H1 (cell line): ENCODE results near the gene C19orf18. TPM values are rescaled to one million over a fixed set of nuclear protein-coding genes. Genes with fewer than 3 reads are reported as not detected.

Source experiments
- CEBPB ChIP-seq: IDR thresholded peaks from 2 replicates; pipeline ENCODE4 v1.6.1; 2012; ENCODE audit warnings: low read depth, low read length
- EP300 ChIP-seq, 2 experiments: IDR thresholded peaks; 1 replicate in 1 of 2; 2 replicates in 1 of 2; pipeline ENCODE4 v1.6.1; 2011 to 2012; ENCODE audit warnings: low read depth in 2 of 2, low read length in 2 of 2, mild to moderate bottlenecking in 2 of 2, borderline replicate concordance in 1 of 2, inconsistent platforms in 1 of 2, moderate library complexity in 1 of 2
- MAX ChIP-seq: IDR thresholded peaks from 2 replicates; pipeline ENCODE4 v1.6.1; 2012; ENCODE audit warnings: inconsistent platforms
- RAD21 ChIP-seq, 2 experiments: IDR thresholded peaks in 1 of 2; conservative IDR thresholded peaks in 1 of 2; 2 replicates each; pipeline ENCODE4 v1.6.1; 2011; ENCODE audit warnings: low read depth in 2 of 2, low read length in 2 of 2, improper control_type of control experiment in 1 of 2, inconsistent platforms in 1 of 2, mild to moderate bottlenecking in 1 of 2, moderate library complexity in 1 of 2
- polyA plus RNA-seq, 7 experiments: library from polyadenylated mRNA; depleted of rRNA in 3 of 7; stranded (reverse) in 5 of 7; unstranded in 2 of 7; fragments of >200 nt in 5 of 7; fragments of 200-250 nt in 2 of 7; gene quantifications; 1 replicate in 5 of 7; 2 replicates in 1 of 7; 4 replicates in 1 of 7; pipeline versions ENCODE4 v1.2.1 to v1.2.3, GENCODE V29; 2011 to 2013; ENCODE audit warnings: missing spikeins in 2 of 7, mixed read lengths in 2 of 7
- total RNA-seq: library from RNA; stranded (reverse); fragmentation: NEBNext Ultra II Directional; extraction: Animal tissue kit (Norgen Biotek cat#: 25700); gene quantifications from 2 replicates; pipeline ENCODE4 v1.2.1, GENCODE V29; 2021
- TF ChIP-seq, protein P1 (sequence below): IDR thresholded peaks from 2 replicates; pipeline ENCODE4 v1.6.1; 2011; ENCODE audit warnings: low read depth, mild to moderate bottlenecking, low read length; ENCODE audit not compliant: insufficient read depth

The C19orf18 gene
- total and polyA plus RNA-seq, 2 of the 8 experiments (the other 6 are each of a cell fraction or from before 2014, with no cell fraction given) = 0.12 to 0.99 TPM

- TF ChIP-seq MAX = peak; percentile 84
- no peak for TF ChIP-seq RAD21 (IDR thresholded peaks at IDR 0.05 in 1 of 2, conservative IDR thresholded peaks at IDR 0.05 in 1 of 2; ENCODE audit: low read depth in 2 of 2, low read length in 2 of 2)
- TF ChIP-seq, protein P1, sequence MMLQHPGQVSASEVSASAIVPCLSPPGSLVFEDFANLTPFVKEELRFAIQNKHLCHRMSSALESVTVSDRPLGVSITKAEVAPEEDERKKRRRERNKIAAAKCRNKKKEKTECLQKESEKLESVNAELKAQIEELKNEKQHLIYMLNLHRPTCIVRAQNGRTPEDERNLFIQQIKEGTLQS = no peak
- no peak for TF ChIP-seq CEBPB
- no peak for TF ChIP-seq EP300 (IDR thresholded peaks at IDR 0.05; ENCODE audit: borderline replicate concordance in 1 of 2, low read depth in 2 of 2, low read length in 2 of 2)
Observed at GRCh38 chr19:58002384-58003173, 28.2 kb upstream of the C19orf18 start, which contains the start of gene ZNF606 (continued).
